Measurements from ENCODE around the gene CAPZB. TPM values are rescaled to one million over a fixed set of nuclear protein-coding genes. Genes with fewer than 3 reads are reported as not detected.

CAPZB gene
- polyA plus RNA-seq, 1 of the 3 experiments (the other 2 are of a cell fraction), result 122 TPM

DNA sequence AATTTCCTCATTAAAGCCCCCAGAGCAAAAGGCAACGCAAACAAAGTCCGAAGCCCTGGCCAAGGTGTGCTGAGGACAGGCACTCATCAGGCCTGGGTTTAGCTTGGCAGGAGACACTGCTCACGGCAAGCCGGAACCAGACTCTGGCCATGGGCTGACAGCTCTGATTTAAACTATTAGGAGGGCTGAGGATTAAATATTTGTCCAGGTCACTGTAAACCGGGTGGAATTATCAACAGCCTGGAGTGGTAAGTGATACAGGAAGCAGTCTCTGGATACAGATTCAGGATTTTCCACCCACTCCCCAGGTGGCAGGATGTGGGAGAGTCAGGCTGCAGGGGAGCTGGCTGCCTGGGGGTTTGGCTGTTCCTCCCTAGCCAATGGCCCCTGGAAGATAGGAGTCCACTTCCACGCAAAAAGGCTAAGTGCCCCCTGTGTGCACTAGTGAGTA is 130.8 kb downstream of the CAPZB start:
- Histone ChIP-seq H3K9me3 (no peaks in the 10 kb centered on the region), H3K27me3 (ENCODE audit: insufficient read depth) (no peaks in the 10 kb centered on the region), H3F3A (replicated peaks; ENCODE audit: insufficient read depth) (no peaks in the 10 kb centered on the region), H3K4me1 (ENCODE audit: control insufficient read depth in 1 of 2, insufficient read depth in 2 of 2, low read depth in 1 of 2, low read length in 1 of 2) (peaks cover 0 to 42% of the 10 kb centered on the region in 2 experiments; a peak in 1 of 4 replicates), H4K20me1 (ENCODE audit: insufficient read depth) (peaks cover 19% of the 10 kb centered on the region), H3K36me3 (replicated peaks in 1 of 2; ENCODE audit: control insufficient read depth in 1 of 2, insufficient read depth in 2 of 2, low read length in 1 of 2) (peaks cover 22 to 55% of the 10 kb centered on the region in 2 experiments), H3K9me2 (no peaks in the 10 kb centered on the region), H2AFZ (ENCODE audit: low read depth) (no peak overlapping the region), H3K4me3 (ENCODE audit: low read depth in 2 of 2, low read length in 1 of 2) (no peak overlapping the region), H3K4me2 (no peak overlapping the region), H3K27ac (ENCODE audit: low read depth in 2 of 2, low read length in 1 of 2) (peak overlapping the region in 1 of 2 experiments; percentile 71; a peak in 2 of 4 replicates), H3K9ac (no peak overlapping the region), H3K79me2 (ENCODE audit: insufficient read depth) (peaks cover 10% of the 10 kb centered on the region; the same call in 1 of the 2 replicates)
- DNase-seq, result no peak
- TF ChIP-seq RCOR1 (IDR thresholded peaks at IDR 0.05; ENCODE audit: low read length) (no peak), IRF3 (IDR thresholded peaks at IDR 0.05; ENCODE audit: low read depth, low read length) (no peak), RXRA (IDR thresholded peaks at IDR 0.05; ENCODE audit: borderline replicate concordance, low read depth) (no peak), FOXM1 (IDR thresholded peaks at IDR 0.05; ENCODE audit: low read depth) (no peak), REST (IDR thresholded peaks at IDR 0.05; ENCODE audit: low read depth, low read length) (no peak), NRF1 (IDR thresholded peaks at IDR 0.05; ENCODE audit: low read depth, low read length) (no peak), YY1 (IDR thresholded peaks at IDR 0.05; ENCODE audit: low read depth) (no peak), TCF12 (IDR thresholded peaks at IDR 0.05) (no peak), POLR2AphosphoS5 (IDR thresholded peaks at IDR 0.05; ENCODE audit: low read depth, low read length) (no peak), GABPA (IDR thresholded peaks at IDR 0.05; ENCODE audit: low read depth) (no peak), TEAD4 (IDR thresholded peaks at IDR 0.05; ENCODE audit: borderline replicate concordance, insufficient read depth) (no peak), EP300 (IDR thresholded peaks at IDR 0.05; ENCODE audit: borderline replicate concordance in 1 of 2, low read depth in 1 of 2, low read length in 1 of 2) (no peak), SIN3A (IDR thresholded peaks at IDR 0.05; ENCODE audit: borderline replicate concordance, low read depth, low read length) (no peak)
- POLR2A ChIA-PET, result interaction anchor here (0.6 kb wide), 1 partner anchor 358 kb away, joined by 3 read pairs; no protein-coding TSS in a partner anchor
- 87% methylated on average over 3 of the region's 6 CpGs for WGBS (ENCODE audit: low lambda C conversion rate)
- CTCF ChIA-PET, result interaction anchor here (0.9 to 5.3 kb wide), 6 partner anchors 10 to 296 kb away, joined by 3 to 31 read pairs (median 5); no protein-coding TSS in a partner anchor

Measured in SK-N-SH (cell line).